ENCODE results near the gene CFP. TPM values are rescaled to one million over a fixed set of nuclear protein-coding genes. Genes with fewer than 3 reads are reported as not detected.

Gene CFP
- total RNA-seq, 1 donor from 2014 or later = 24.8 TPM

- DNase-seq (no peak), ATAC-seq (peak; percentile 8 to 38)
- TF ChIP-seq, protein P1, sequence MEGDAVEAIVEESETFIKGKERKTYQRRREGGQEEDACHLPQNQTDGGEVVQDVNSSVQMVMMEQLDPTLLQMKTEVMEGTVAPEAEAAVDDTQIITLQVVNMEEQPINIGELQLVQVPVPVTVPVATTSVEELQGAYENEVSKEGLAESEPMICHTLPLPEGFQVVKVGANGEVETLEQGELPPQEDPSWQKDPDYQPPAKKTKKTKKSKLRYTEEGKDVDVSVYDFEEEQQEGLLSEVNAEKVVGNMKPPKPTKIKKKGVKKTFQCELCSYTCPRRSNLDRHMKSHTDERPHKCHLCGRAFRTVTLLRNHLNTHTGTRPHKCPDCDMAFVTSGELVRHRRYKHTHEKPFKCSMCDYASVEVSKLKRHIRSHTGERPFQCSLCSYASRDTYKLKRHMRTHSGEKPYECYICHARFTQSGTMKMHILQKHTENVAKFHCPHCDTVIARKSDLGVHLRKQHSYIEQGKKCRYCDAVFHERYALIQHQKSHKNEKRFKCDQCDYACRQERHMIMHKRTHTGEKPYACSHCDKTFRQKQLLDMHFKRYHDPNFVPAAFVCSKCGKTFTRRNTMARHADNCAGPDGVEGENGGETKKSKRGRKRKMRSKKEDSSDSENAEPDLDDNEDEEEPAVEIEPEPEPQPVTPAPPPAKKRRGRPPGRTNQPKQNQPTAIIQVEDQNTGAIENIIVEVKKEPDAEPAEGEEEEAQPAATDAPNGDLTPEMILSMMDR (IDR thresholded peaks at IDR 0.05) = no peak
- peak overlapping the region; percentile 27 for H3K4me3 ChIP-seq
- H3K36me3 ChIP-seq = peaks cover 30% of the 10 kb centered on the region
- peaks cover 3% of the 10 kb centered on the region for H3K4me1 ChIP-seq
- H3K9me3 ChIP-seq = no peaks in the 10 kb centered on the region
- no peaks in the 10 kb centered on the region for H3K27me3 ChIP-seq (ENCODE audit: low read depth)
- peak overlapping the region; percentile 60 for H3K27ac ChIP-seq
- intact Hi-C loops (cut with DNase I) = no loop called here
Observed at GRCh38 chrX:47573341-47574075, 56.2 kb downstream of the CFP start.

Small RNAs within 50 kb of the gene (microRNA-seq; reads per million reads assigned to microRNA genes)
- gene MIR4769 (ENCODE audit: borderline number of aligned reads) = not detected

Other genes with a start within 250 kb of the CFP start
- gene ZNF41, start 146.7 kb downstream of the CFP start, total RNA-seq = 10.4 TPM
- 90.1 TPM for gene ARAF, start 68.7 kb downstream of the CFP start, total RNA-seq
- gene TIMP1, start 47.5 kb downstream of the CFP start, total RNA-seq = 189 TPM
- 0.44 TPM for gene SYN1, start 10.1 kb downstream of the CFP start, total RNA-seq
- gene ELK1, start 20.6 kb upstream of the CFP start, total RNA-seq = 25.3 TPM
- 85.5 TPM for gene UXT, start 29.2 kb upstream of the CFP start, total RNA-seq
- 10.3 TPM for gene ZNF81, start 207.0 kb upstream of the CFP start, total RNA-seq

Measured in lower lobe of right lung (tissue), 2 donors.